Measurements from ENCODE around the gene GRAP.
"Not testable (repeated sequence)": the region's sequence is repeated elsewhere in the genome, so short reads cannot be mapped to it uniquely, and the experiment has no call there.

The GRAP gene

DNA sequence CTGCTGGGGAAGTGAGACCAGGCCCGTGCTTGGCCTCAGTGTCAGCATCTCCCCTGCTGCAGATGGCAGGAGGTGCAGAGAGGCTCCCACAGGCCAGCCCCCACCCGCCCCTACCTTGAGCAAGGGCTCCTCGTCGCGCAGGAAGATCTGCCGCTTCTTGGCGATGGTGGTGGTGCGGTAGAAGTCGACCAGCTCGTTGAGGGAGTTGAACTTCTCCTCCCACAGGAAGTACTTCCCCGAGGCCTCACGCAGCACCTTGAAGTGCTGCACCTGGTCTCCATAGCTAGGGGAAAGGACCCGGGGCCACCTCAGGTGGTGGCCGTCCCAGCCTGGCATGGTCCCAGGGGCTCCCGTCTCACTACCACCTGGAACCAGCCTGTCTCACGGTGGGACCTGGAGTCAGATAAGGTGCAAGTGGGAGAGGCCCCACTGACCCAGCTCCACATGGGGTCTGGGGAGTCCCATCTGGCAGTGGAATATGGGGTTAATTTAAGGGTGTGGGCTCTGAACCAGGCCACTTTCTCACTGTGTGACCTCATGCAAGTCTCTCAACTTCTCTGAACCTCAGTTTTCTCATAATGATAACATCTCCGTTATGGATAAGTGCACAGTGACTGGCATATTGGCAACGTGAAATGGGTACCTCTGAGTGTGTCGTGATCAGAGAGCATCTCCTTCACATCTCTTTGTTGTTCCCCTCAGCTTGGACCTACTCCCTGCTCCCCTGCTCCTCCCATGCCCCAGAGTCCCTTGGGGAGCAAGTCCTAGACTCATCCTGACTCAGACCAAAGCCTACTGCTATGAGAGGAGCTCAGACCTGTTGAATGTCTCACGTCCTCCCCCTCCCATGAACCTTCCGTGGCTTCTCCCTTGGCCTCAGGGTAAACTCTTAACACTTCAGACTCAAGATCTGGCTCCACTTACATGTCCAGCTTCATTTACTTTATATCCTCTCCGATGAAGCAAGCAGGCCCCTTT is 22.4 kb downstream of the GRAP start:
- DNase-seq (ENCODE audit: low read depth) = no peak
- TF ChIP-seq, protein P1, sequence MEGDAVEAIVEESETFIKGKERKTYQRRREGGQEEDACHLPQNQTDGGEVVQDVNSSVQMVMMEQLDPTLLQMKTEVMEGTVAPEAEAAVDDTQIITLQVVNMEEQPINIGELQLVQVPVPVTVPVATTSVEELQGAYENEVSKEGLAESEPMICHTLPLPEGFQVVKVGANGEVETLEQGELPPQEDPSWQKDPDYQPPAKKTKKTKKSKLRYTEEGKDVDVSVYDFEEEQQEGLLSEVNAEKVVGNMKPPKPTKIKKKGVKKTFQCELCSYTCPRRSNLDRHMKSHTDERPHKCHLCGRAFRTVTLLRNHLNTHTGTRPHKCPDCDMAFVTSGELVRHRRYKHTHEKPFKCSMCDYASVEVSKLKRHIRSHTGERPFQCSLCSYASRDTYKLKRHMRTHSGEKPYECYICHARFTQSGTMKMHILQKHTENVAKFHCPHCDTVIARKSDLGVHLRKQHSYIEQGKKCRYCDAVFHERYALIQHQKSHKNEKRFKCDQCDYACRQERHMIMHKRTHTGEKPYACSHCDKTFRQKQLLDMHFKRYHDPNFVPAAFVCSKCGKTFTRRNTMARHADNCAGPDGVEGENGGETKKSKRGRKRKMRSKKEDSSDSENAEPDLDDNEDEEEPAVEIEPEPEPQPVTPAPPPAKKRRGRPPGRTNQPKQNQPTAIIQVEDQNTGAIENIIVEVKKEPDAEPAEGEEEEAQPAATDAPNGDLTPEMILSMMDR (IDR thresholded peaks at IDR 0.05; ENCODE audit: low read depth, low read length, missing control alignments) = no peak
- no peak overlapping the region for H3K4me3 ChIP-seq (ENCODE audit: low read depth, low read length)

DNA sequence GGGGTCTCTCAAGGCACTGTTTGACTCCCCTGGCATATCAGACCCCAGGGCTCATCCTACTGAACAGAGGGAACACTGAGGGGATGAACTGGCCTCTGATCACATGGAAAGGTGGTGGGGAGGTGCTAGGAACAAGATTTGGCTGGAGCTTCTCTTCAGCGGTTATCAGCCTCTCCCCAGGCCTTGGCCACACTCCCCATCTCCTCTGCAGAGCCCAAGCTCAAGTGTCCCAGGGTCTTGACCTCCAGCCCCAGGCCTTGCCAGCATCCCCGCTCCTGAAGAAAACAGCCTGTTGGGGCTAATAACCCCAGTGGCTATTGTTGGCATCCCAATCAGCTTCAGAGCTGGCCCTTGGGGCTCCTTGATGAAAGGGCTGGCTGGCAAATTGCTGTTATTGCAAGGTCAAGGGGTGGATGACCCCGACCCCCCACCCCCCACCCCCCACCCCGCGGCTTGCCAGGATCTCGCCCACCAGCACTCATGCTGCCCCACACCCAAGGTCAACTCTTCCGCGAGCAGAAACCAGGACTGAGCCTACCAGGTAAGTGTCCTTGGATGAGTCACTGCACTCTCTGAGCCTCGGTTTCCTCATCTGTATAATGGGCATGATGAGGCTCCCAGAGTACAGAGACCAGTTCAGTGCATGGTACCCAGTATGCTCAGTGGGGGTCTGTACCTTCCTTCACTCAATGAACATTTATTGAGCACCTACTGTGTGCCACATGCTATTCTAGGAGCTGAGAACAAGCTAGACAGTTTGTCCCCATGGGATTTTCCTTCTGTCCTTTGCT is 23.4 kb downstream of the GRAP start:
- TF ChIP-seq, protein P1 (IDR thresholded peaks at IDR 0.05; ENCODE audit: low read depth, low read length, missing control alignments) = no peak

DNA sequence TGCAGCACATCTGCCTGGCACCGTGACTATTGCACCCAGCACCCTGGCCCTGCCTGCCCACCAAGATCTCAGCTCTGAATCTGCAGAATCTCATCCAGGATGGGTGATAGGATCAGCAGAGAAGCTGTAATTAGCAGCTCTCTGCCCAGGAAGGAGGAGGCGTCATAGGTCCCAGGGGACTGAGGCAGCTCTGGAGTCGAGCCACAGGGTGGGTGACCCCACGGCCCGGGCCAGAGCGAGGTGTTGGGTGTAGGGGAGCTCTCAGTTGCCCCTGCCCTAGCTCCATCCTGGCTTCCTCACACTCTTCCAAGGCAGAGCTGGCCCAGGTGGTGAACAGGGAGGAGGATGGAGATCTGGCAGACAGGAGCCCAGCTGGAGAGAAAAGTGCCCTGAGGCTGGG is 24.0 kb downstream of the GRAP start:
- no peak for DNase-seq (ENCODE audit: low read depth)
- no peak overlapping the region for H3K4me3 ChIP-seq (ENCODE audit: low read depth, low read length)
- TF ChIP-seq, protein P1 (IDR thresholded peaks at IDR 0.05; ENCODE audit: low read depth, low read length, missing control alignments) = no peak

More for the DNA sequence above, 23.4 kb downstream of the GRAP start:
- no peak for DNase-seq (ENCODE audit: low read depth)
- no peak overlapping the region for H3K4me3 ChIP-seq (ENCODE audit: low read depth, low read length)

DNA sequence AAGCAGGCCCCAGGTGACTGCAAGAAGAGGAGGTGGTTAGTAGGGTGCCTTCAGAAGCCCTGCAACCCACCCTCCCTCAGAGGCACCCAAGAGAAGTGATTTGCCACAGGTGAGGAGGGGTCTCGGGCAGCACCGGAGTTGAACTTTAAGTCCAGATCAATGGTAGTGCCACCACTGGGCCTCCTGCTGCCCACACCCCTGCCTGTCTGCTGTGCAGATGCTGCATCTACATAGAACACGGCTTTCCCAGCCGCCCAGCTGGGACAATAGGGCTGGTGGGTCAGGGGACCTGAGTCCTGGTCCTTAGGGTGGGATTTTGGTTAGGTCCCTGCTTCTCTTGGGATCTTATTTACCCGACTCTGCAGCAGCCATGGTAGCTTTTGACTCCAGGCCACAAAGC is 24.6 kb downstream of the GRAP start:
- TF ChIP-seq, protein P1 (IDR thresholded peaks at IDR 0.05; ENCODE audit: low read depth, low read length, missing control alignments) = no peak
- no peak overlapping the region for H3K4me3 ChIP-seq (ENCODE audit: low read depth, low read length)
- no peak for DNase-seq (ENCODE audit: low read depth)

DNA sequence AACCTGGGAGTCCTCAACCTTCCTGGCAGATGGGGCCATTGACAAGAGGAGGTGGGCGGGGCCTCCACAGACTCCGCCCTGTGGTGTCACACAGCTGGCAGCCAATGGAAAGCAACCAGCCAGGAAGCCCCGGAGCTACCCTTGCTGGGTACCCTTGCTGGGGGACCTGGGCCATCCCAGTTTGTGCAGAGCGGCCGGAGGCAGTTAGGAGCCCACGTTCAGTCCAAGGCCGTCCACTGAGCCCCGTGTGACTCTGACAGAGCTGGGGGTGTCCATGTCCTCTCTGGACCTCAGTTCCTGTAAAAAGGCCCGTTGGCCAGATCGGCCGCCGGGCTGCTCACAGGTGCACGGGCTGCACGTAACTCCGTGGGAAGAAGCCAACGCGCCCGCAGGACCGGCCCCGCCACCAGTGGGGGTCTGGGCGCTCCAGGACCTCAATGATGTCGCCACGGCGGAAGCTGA is 25.1 kb downstream of the GRAP start:
- TF ChIP-seq, protein P1 (IDR thresholded peaks at IDR 0.05; ENCODE audit: low read depth, low read length, missing control alignments) = no peak
- H3K4me3 ChIP-seq (ENCODE audit: low read depth, low read length) = no peak overlapping the region
- no peak for DNase-seq (ENCODE audit: low read depth)

DNA sequence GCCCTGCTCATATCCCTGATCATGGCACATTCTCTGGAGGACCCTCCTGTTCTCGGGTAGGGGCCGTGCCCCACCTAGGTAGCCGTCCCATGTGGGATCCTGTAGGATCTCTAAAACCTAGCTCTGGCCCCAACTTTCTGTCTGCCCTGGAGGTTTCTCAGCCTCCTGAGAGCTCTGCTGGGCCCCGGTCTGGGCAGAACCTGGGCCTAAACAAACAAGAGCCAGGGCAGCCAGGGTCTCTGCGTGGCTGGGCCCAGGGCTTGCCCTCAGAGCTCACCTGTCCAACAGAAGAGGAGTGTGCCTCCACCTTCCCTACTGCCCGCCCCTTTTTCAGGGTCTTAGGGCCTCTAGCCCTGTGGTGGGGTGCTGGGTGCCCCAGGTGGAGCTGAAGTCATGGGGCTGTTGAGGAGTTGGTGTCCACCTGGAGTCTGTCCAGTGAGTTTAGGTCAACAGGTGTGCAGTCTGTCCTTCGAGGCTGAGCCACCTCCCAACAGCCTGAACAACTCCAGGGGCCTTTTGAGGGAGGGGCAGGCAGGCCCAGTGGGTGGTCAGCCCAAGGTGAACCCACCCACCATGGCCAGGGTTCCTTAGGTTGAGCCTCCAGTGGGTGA is 25.6 kb downstream of the GRAP start:
- H3K4me3 ChIP-seq (ENCODE audit: low read depth, low read length) = not testable (repeated sequence)

DNA sequence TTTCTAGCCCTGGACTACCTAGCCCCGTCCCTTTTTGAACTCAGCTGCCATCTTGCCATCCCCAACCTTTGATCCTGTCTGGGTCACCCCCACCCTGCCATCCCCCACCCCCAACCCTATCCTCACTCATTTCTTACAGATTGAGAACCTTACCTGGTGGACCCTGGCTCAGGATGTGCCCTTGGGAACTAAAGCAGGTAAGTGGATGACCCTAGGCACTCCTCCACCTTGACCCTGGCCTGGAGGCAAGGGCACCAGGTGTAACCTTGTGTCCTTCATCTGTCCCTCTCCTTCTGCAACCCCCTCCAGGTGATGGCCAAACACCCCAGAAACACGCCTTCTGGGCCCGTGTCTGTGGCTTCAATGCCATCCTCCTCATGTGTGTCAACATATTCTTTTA is 26.7 kb downstream of the GRAP start:
- DNase-seq (ENCODE audit: low read depth) = no peak
- TF ChIP-seq, protein P1 (IDR thresholded peaks at IDR 0.05; ENCODE audit: low read depth, low read length, missing control alignments) = no peak
- no peak overlapping the region for H3K4me3 ChIP-seq (ENCODE audit: low read depth, low read length)

More for the DNA sequence above, 25.6 kb downstream of the GRAP start:
- not testable (repeated sequence) for DNase-seq (ENCODE audit: low read depth)
